ENCODE results near the gene TBX18.

The TBX18 gene

GRCh38 chr6:84762220-84763002 lies 2.0 kb downstream of the TBX18 start (continued):
- TF ChIP-seq REST (tag by site-specific recombination; IDR thresholded peaks at IDR 0.05) (peak; percentile 22; the same call in 1 of the 2 replicates), ZNF530 (tag by site-specific recombination; IDR thresholded peaks at IDR 0.05; ENCODE audit: low read depth) (no peak), ZBTB48 (tag by site-specific recombination; IDR thresholded peaks at IDR 0.05) (peak; percentile 70), ZNF580 (tag by site-specific recombination; IDR thresholded peaks at IDR 0.05) (no peak), IKZF3 (tag by site-specific recombination; IDR thresholded peaks at IDR 0.05) (peak; percentile 58; the same call in 1 of the 2 replicates), ZNF16 (tag by site-specific recombination; IDR thresholded peaks at IDR 0.05; ENCODE audit: low read depth) (no peak), ZNF174 (tag by site-specific recombination; IDR thresholded peaks at IDR 0.05) (no peak), ZNF37A (tag by site-specific recombination; IDR thresholded peaks at IDR 0.05) (no peak), ZNF155 (tag by site-specific recombination; IDR thresholded peaks at IDR 0.05) (no peak), GLIS1 (tag by site-specific recombination; IDR thresholded peaks at IDR 0.05) (peak; percentile 52), ZNF776 (tag by site-specific recombination; IDR thresholded peaks at IDR 0.05; ENCODE audit: borderline replicate concordance) (no peak), ZNF843 (tag by site-specific recombination; IDR thresholded peaks at IDR 0.05) (no peak), ZNF133 (tag by site-specific recombination; IDR thresholded peaks at IDR 0.05) (no peak), TCF7L2 (IDR thresholded peaks at IDR 0.05; ENCODE audit: borderline replicate concordance, low read depth, low read length) (no peak), ZNF707 (tag by site-specific recombination; IDR thresholded peaks at IDR 0.05) (no peak), ZSCAN4 (tag by site-specific recombination; IDR thresholded peaks at IDR 0.05) (no peak), KLF17 (tag by site-specific recombination; IDR thresholded peaks at IDR 0.05) (peak; percentile 14; the same call in 1 of the 2 replicates), HOXC10 (CRISPR knock-in tag; IDR thresholded peaks at IDR 0.05) (no peak), ZNF324 (tag by site-specific recombination; IDR thresholded peaks at IDR 0.05) (no peak), ZNF701 (tag by site-specific recombination; IDR thresholded peaks at IDR 0.05) (no peak), YY2 (tag by site-specific recombination; IDR thresholded peaks at IDR 0.05) (no peak), ZNF23 (tag by site-specific recombination; IDR thresholded peaks at IDR 0.05; ENCODE audit: borderline replicate concordance) (no peak), ZSCAN23 (tag by site-specific recombination; IDR thresholded peaks at IDR 0.05) (no peak), ZNF132 (tag by site-specific recombination; IDR thresholded peaks at IDR 0.05; ENCODE audit: borderline replicate concordance) (no peak), ZBTB49 (tag by site-specific recombination; IDR thresholded peaks at IDR 0.05; ENCODE audit: low read depth) (no peak), KLF7 (tag by site-specific recombination; IDR thresholded peaks at IDR 0.05; ENCODE audit: borderline replicate concordance) (no peak)
- TF ChIP-seq, protein P1, sequence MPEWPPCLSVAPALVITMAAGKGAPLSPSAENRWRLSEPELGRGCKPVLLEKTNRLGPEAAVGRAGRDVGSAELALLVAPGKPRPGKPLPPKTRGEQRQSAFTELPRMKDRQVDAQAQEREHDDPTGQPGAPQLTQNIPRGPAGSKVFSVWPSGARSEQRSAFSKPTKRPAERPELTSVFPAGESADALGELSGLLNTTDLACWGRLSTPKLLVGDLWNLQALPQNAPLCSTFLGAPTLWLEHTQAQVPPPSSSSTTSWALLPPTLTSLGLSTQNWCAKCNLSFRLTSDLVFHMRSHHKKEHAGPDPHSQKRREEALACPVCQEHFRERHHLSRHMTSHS (tag by site-specific recombination; IDR thresholded peaks at IDR 0.05), result no peak
- TF ChIP-seq, protein P2, sequence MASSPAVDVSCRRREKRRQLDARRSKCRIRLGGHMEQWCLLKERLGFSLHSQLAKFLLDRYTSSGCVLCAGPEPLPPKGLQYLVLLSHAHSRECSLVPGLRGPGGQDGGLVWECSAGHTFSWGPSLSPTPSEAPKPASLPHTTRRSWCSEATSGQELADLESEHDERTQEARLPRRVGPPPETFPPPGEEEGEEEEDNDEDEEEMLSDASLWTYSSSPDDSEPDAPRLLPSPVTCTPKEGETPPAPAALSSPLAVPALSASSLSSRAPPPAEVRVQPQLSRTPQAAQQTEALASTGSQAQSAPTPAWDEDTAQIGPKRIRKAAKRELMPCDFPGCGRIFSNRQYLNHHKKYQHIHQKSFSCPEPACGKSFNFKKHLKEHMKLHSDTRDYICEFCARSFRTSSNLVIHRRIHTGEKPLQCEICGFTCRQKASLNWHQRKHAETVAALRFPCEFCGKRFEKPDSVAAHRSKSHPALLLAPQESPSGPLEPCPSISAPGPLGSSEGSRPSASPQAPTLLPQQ (tag by site-specific recombination; IDR thresholded peaks at IDR 0.05), result peak; percentile 95
